Stimulated activated CD8-positive, alpha-beta memory T cell treated with anti-CD3 and anti-CD28 coated beads, Interleukin-2, amount 100 ng/mL, for 1 hour (primary cell): ENCODE measurements around the gene MEGF9.

Experiments used
- DNase-seq, 2 donors: peaks; one replicate each; pipeline ENCODE4 v3.0.0-alpha.2; 2020; ENCODE audit warnings: low read depth in 2 of 2

MEGF9 gene

DNA sequence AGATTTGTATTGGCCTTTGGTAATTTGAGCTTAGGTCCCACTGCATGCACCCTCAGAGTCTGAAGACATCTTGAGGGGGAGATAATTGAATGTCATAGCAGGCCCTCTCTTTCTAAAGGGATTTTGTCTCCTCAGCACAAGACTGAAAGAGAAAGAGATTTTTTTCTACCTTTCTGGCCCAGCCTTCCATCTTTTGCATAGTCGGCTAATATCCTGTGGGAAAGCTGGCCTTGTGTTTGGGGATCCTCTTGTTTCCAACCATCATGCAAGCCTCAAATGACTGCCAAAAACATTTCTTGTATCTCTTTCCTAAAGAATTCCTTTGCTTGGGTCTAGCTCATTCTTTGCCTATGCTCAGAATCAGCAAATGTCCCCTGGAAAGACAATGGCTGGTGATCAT lies 92.3 kb downstream of the MEGF9 start:
- no peak for DNase-seq

DNA sequence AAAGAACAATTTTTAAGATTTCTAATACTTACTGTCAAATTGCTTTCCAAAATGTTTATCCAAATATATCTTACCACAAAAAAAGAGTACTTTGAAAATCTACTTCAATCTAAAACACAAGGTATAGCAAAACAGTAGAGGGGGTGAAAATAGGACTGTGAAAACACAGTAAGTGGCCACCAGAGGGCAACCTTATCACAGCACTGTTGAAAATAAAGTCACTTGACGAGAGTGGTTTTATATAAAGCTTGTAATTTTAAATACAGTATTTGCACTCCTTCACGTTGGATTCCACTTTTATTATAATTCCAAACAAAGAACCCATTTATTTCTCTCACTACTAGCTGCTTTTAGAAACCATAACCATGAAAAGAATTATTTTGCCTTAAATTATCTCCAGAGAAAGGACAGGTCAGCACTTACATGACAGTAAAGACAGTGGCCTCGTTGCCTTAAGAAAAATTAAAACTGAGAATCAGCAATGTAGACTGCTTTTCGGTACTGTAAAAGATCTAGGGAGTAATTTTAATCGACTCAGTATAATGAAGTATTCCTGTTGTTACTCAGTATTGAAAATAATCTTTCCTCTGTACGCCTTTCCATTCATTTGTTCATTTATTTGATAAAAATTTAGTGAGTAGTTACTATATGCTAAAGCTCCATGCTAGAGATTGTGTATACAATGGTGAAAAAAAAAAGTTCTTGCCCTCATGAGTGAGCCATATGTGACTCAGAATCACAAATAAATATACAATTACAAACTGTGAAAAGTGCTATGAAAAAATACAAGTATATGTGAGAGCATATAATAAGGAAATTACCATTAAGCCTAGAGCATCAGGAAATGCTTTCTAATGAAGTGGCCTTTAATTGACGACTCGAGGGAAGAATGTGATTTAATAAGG lies 94.3 kb downstream of the MEGF9 start:
- DNase-seq: peak; percentile 11 to 25

DNA sequence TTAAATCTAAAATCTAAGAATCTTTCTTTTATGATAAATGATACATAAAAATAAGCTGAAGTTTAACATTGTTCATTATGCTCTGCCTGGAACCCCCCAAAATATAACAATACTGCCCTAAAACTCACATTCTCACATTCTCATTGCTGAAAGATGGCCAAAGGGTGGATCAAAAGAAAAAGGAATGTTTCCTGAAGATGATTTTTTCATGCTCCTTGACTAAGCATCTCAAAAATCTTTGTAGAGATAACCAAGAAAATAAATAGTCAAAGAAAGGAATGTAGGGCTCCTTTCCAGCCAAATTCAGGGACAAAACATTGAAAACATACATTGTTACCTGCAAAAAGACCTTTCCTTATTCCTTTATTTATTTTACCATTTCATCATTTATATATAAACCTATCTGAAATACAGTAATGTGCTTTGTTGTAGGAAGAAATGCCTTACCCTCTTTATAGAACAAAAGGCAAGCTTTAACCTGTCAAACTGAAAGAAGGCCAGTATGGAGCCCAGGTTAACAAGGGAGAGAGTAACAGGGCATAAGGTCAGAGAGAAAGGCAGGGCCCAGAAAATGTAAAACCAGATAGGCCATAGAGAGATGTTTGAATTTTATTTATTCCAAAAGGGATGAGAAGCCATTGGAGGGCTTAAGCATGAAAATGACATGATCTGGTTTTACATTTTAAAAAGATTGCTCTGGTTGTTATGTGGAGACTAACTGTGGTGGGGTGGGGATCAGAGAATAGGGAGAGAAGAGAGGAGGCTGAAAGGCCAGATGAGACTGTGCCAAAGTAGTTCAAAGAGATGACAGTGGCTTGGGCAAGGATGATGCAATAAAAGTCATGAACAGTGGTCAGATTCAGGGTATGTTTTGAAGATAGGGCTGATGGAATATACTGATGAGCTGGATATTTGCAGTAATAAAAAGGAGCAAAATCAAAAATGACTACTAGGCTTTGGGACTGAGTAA lies 97.0 kb downstream of the MEGF9 start:
- DNase-seq: no peak

DNA sequence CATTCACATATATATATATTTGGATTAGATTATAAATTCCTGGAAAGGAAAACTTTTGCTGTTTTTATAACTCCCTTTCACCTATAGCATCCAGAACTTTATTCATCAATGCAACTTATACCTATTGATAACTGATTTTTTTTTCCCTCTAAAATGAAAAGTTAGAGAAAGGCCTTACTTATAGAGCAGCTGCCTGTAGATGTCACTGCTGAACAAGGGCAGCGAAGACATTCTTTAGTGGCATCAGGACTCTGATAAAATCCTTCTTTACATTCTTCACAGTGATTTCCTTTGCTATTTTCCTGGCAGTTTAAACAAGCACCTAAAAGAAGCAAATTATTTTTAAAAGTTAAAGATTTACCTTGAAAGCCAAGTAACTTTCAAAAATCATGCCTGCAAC lies 102.1 kb downstream of the MEGF9 start:
- no peak for DNase-seq

DNA sequence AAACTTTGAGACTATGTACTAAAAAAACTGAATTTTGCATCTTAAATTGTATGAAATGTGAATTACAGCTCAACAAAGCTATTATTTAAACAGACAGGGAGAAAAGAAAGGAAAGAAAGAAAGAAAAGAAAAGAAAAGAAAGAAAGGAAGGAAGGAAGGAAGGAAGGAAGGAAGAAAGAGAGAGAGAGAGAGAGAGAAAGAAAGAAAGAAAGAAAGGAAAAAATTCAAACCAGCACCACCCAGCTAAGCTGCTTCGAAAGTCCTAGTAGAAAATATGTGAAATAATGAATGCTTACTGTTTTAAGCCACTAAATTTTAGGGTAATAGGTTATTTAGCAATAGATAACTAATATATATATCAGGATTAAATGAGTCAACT lies 102.6 kb downstream of the MEGF9 start:
- DNase-seq: no peak

DNA sequence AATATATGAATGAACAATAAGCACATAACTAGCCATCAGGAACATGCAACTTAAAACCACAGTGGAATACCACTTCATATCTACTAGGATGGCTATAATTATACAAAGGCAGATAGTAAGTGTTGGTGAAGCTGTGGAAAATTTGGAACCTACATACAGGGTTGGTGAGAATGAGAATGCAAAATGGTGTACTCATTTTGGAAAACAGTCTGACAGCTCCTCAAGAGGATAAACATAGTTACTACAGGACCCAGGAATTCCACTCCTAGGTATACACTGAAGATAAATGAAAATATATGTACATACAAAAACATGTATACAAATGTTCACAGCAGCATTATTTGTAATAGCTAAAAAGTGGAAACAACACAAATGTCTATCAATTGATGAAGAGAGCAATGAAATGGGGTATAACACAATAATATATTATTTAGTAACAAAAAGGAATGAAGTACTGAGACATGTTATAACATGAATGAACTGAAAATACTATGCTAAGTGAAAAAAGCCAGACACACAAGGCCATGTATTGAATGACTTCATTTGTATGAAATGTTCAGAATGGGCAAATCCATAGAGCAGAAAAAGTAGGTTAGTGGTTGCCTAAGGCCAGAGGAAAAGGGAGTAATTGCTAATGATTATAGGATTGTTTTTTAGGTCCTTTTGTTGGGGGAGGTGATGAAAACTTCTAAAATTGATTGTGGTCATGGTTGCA lies 103.1 kb downstream of the MEGF9 start:
- no peak for DNase-seq

DNA sequence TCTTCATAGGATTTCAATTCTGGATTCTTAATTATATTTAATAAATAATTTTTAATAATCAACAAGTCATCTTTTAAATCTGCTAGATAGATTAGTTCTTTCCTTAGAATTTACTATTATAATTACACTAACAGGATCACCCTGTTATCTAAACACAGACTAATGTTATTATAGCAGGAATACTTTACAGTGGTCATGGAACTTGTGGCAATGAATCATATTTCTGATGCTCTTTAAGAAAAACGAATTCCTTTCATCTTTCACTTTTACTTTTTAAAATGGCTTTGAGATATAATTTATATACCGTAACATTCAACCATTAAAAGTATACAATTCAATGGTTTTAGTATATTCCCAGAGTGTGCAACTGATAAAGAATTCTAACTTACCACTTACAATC lies 104.6 kb downstream of the MEGF9 start:
- no peak for DNase-seq

DNA sequence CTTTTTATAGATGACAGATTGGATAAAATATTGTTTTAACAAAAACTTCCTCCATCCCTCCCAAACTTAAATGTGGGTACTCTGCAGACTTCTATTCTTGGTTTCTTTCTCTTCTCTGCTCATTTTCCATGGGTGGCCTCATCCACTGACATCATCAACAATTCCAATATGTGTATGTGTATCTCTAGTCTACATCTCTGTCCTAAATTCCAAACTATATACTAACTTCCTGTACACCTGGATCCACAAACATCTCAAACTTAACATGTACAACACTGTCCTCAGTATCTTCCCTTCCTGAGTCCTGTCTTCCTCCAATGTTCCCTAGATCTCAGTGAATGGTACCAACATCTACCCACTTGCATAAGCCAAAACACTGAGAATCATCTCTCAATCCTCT lies 105.8 kb downstream of the MEGF9 start:
- DNase-seq: no peak

DNA sequence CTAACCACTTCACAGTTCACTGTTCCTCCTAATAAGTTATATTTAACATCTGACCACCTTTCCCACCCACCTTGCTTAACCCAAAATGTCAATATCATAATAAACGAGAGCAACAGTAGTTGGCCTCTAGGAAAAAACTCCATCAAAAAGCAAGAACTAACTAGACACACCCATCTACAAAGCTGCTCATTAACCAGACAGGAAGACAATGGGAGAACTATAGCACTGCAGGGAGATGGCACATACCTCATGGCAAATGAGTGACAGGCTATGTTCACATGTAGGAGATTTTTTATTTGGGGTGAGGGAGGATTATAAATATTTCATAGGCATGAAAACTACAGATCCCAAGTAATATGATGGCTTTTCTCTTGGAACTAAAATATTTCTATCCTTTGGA lies 110.7 kb downstream of the MEGF9 start:
- no peak for DNase-seq

DNA sequence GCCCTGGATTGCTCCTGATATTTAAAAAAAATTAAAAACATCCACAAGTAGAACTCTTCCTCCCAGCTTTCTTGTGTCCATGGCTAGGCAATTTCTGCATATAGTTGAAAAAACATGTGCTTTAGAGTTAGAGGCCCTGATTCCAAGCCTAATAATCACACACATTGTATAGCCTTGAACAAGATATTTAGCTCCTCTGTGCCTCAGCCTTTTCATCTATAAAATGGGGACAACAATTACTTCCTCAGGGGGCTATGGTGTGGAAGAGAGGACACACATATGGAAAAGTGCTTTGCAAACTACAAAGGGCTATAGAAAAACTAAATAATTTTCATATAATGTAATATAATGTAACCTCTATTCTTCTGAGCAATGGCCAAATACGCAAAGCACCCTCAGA lies 111.3 kb downstream of the MEGF9 start:
- no peak for DNase-seq

DNA sequence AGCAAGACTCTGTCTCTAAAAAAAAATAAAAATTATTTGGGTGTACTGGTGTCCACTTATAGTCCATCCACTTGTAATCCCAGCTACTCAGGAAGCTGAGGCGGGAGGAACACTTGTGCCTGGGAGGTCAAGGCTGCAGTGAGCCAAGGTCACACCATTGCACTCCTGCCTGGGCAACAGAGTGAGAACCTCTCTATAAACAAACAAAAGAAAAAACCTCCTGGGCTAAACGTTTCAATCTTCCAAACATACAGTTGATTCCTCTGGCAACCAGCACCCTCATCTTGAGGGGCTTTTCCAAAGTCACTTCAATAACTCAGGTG lies 120.4 kb downstream of the MEGF9 start:
- DNase-seq: no peak

DNA sequence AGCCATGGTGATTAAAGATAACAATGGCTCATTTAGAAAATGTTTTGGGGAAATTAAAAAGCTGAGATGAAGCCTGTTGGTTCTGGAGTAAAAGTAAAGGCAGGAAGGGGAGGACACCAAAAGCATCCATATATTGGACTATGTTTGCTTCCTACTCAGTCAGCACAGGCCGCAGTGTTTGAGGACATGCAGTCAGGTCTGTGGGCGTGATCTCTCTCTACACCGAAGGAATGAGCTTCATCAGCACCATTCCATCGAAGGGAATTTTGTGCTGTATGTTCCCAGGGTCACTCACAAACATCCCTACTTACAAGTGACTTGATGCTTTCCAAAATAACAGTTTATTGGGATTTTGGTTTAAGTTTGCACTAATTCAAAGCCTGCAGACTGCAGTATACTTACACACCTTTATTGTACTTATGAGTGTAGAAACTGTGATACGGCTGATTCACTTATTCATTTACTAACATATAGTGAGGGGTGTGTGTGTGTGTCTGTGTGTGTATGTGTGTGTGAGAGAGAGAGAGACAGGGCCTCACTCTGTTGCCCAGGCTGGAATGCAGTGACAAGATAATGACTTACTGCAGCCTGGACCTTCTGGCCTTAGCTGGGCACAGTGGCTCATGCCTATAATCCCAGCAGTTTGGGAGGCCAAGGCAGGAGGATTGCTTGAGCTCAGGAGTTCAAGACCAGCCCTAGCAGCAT lies 120.9 kb downstream of the MEGF9 start:
- DNase-seq: no peak

DNA sequence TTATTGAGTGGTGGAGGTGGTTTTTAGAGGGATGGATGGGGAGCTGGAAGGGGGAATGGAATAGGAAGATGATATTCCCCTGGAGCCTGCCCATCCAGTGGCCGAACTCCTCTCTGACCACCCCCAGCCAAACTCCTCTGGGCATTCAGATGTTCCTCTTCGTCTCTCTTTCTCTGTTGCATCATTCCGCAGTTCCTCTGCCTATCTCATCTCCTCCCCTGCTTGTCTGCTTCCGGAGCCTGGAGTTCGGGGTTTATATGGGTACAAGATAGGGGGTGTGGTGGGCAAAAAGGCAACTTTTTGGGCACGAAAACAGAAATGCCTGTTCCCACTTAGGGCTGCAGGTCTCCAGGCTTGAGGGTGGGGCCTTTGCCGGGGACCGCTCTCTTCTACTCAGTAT lies 122.1 kb downstream of the MEGF9 start:
- no peak for DNase-seq

DNA sequence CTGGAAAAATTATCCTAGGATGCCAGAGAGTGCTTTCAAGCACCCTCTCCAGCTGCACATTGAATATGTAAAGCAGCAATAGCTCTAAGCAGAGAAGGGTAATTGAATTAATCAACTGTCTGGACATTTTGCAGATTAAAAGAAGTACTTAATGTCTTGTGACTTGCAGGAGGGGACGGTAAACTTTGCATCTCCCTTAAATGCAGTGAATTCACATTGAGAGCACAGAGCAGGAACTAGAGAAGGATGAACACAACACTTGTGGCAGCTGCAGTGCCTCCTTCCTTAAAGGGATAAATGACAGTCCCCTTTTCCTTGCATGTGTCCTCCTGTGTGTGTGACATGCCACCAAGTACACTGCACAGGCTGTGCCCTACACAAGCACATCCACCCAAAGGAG lies 126.9 kb downstream of the MEGF9 start:
- DNase-seq: no peak

DNA sequence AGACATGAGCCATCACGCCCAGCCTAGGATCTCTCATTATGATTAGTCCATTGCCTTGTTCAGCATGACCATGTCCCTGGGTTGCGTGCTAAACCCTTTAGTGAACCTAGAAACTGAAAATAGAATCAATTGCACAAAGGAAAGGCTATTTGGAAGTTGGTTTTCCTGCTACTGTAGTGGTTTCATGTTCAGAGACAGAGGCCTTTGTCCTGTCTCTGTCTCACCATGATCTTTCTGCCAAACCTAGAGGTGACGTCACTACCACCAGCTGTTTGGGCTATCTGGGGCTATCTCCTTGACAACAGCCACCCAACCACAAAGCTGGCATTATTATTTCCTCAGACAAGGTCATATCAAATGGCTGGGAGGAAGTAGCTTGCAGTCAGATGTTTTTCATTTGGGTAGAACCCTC lies 130.3 kb downstream of the MEGF9 start:
- DNase-seq: no peak

DNA sequence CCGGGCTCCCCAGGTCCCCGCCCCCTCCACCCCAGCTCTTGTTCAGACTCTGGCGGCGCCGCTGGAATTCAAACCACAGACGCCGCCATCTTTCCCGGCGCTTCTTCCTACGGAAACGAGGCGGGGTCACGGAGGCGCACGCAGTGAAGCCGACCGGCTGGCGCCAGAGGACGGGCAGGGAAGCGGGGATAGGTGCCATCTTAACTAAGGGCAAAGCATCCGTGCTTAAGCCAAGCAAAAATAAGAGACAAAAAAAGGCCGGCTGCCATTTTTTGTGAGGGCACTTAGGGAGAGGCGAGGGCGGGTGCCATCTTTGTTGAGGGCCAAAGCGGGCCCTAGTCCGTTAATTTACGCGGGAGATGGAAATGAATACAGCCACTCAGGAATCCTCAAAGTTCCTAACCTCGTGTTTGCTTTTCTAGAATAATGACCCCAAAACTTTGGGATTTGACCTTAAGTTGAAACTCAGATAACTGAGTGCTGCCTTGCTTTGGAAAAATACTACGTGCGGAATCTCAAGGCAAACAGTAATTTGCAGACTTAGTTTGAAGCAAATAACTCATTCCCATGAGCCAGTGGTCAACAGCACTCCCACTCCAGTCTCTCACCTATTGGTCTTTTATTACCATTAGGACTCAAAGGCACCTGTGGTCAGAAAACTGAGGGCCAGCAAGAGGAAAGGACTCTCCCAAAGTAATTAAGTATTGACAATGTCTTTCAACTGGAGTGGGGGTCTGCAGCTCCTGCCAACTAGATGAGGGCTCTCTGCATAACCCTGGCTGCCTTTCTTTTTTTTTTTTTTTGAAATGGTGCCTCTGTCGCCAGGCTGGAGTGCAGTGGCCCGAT lies 134.0 kb downstream of the MEGF9 start, which contains the start of gene CDK5RAP2:
Gene CDK5RAP2 (minus strand): TSS at position 117 of the 846 bp plus-strand sequence. CDS start 189 bp downstream, outside the sequence.
- DNase-seq: peak; percentile 80 to 85

DNA sequence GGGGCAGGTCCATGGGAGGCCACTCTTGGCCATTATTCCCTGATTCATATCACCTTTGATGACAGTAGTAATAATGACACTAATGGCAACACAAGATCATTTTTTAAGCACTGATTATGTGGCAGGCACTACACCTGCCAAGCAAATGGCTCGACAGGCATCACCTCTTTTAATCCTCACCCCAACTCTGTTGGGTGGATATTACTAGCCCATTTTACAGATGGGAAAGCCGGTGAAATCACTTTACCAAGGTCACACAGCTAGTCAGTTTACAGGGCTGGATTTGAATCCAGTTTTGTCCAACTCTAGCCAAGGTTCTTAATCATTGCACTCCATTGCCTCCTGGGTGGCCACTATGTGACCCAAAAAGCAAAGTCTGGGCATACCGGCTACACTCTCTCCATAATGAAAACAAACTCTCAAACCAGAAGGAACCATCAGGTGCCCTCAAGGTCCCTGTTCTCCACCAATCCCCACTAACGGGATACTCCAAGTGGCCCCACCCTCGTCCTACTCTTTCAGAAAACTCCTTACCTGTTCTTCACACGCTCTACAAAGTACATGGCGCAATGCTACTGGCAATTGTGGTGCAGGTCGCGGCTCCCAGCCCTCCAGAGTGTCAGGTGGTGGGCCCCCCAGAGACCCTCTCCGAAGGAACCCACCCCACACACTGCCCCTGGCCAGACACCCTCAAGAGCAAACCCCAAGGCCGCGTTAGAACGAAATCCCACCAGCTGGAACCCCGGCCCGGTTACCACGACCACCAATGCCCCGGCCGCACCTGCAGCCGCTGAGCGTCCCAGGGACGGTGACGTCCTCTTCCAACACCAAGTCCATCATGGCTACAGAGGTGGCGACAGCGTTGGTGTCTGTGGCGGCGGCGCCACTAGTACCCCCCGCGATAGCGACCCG lies 134.9 kb downstream of the MEGF9 start:
- DNase-seq: no peak

DNA sequence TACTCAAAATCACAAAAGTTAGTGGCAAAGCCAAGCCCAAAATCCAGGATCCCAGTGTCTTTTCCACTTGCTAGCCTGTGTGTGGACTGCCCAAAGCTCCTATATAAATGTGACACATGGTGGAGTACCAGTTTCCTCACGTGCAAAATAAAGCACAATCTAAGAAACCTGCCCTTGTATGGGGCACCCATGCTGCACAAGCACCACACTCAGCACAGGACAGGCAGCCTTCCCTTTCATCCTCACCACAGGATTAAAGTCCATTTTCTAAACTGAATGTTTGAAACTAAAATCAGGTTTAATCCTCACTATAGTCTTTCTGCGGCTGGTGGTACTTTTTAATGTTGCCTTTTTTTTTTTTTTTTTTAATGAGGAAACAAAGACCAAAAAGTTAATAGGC lies 139.8 kb downstream of the MEGF9 start:
- no peak for DNase-seq

DNA sequence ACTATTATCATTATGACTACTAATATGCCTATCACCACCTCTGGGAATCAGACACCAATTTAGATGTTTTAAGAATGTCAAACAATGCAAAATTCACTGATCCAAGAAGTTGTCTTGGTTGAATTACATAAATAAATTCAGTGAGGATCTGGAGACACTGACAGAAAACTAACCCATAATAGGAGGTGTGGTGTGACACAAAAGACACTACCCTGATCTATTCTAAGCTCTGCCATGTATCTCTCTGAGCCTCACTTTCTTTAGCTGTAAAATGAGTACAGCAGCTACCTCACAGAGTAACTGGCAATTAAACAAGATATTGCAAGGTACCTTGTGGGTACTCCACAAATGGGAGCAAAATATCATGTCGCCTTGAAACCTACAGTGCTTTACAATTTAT lies 141.8 kb downstream of the MEGF9 start:
- no peak for DNase-seq
